Left cardiac atrium (tissue), 4 donors: ENCODE results near the gene ARPC1B. TPM values are rescaled to one million over a fixed set of nuclear protein-coding genes. Genes with fewer than 3 reads are reported as not detected.
"Not testable (repeated sequence)": the region's sequence is repeated elsewhere in the genome, so short reads cannot be mapped to it uniquely, and the experiment has no call there.

Source experiments
- ATAC-seq, 2 donors: fragments of 200-7000 bp; cut with Tn5 transposase; one replicate each; pipeline ENCODE4 v1.9.1; 2020; ENCODE audit warnings: mild to moderate bottlenecking in 2 of 2, moderate library complexity in 2 of 2
- DNase-seq: peaks from one replicate; pipeline ENCODE4 v3.0.0-alpha.2; 2020
- intact Hi-C, 2 donors: fragments of 100-400 bp; cut with DNase I; formaldehyde crosslinking; loops; one replicate each; pipeline versions ENCODE4 v1.14.1 to v1.15.1; 2022 to 2023
- total RNA-seq, 2 donors: library from RNA; stranded (reverse); fragmentation: NEBNext Ultra II Directional; extraction: Animal tissue kit (Norgen Biotek cat#: 25700); gene quantifications; one replicate each; pipeline ENCODE4 v1.2.1, GENCODE V29; 2021
- donor health status: DM: no; HTN: yes; CAD: no.
- donor health status: DM: no; HTN: yes; CAD: no; lungs with severe emphysema.
- donor health status: DM: yes; HTN: yes; CAD: no.
- donor health status: Dilated cardiomyopathy.

ARPC1B gene
- total RNA-seq, 2 donors from 2014 or later, result 71.7 to 88.0 TPM

DNA sequence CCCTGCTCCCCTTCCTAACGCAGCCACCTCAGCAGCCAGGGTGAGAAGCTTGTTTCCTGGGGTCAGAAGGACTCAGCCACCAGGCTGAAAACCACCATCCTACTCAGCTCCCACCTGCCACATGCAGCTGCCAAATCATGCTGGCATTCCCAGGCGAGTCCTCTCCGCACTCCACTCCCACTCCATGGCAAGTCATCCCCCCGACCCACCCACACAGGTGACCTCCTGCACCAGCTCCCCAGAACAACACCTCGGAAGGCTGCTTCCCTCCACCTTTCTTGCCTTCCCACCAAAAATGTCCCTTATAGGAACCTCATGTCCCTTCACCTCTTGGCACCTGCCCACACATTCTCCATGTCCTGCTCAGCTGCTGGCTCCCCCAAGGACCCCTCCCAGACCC, 29.2 kb downstream of the ARPC1B start:
- no peak for ATAC-seq
- intact Hi-C loops, result no loop called here
- DNase-seq, result no peak

GRCh38 chr7:99404235-99404976, 29.9 kb downstream of the ARPC1B start:
- ATAC-seq, result no peak
- intact Hi-C loops, result no loop called here
- DNase-seq, result peak; percentile 46

DNA sequence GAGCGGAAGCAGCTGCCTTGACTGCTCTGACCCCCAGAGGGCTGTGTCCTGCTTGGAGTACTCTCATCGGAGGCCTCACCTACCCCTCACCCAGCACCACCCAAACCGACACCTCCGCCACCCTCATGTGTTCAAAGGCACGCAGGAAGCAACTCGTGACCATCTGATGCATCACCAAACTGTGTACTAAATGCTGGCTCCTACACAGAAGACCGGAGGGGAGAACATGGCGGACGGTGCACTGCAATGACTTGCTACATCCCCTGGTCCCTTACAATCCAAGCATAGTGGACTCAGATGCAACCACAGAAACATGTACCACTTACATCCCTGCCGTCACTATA, 30.4 kb downstream of the ARPC1B start:
- intact Hi-C loops, result no loop called here
- DNase-seq, result no peak
- ATAC-seq, result no peak

DNA sequence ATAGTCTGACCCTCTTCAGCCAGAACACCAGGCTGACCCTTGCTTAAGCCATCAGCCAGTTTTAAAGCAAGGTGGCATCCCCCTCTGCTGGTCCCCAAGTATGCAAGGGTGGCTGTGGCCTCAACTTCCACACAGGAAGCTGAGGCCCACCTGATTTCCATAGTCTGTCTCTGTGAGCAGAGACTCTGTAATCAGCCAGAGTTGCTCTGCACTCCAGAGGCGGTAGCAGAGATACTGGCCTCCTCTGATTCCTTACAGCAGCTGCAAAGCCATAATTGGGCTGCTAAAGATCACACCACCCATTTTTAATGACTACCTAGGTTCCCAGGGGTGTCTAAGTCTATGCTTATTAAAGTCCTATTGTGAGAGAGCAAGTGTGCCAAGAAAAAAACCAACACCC, 32.0 kb downstream of the ARPC1B start:
- DNase-seq (no peak), ATAC-seq (no peak)
- intact Hi-C loops, result no loop called here

DNA sequence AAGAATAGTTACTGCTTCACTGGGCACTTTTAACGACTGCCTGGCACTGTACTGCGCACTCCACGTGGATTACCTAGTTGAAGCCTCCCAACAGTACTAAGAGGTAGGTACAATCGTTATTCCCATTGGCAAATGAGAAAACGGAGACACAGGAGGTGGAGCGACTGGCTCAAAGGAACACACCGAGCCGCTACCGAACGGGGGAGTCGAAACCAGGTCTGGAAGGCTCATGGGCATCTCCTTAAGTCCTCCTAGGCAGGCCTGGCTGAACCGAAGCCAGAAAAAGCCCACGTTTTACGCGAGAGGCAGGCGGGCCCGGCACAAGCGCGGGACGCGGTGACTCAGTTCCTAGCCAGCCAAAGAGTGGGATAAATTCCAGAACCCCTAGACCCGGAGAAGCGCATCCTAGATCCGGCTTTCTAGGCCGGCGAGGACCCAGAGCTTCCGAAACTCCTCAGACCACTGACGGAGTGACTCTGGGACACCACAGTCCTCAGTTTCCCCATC, 33.4 kb downstream of the ARPC1B start:
- intact Hi-C loops, result no loop called here

DNA sequence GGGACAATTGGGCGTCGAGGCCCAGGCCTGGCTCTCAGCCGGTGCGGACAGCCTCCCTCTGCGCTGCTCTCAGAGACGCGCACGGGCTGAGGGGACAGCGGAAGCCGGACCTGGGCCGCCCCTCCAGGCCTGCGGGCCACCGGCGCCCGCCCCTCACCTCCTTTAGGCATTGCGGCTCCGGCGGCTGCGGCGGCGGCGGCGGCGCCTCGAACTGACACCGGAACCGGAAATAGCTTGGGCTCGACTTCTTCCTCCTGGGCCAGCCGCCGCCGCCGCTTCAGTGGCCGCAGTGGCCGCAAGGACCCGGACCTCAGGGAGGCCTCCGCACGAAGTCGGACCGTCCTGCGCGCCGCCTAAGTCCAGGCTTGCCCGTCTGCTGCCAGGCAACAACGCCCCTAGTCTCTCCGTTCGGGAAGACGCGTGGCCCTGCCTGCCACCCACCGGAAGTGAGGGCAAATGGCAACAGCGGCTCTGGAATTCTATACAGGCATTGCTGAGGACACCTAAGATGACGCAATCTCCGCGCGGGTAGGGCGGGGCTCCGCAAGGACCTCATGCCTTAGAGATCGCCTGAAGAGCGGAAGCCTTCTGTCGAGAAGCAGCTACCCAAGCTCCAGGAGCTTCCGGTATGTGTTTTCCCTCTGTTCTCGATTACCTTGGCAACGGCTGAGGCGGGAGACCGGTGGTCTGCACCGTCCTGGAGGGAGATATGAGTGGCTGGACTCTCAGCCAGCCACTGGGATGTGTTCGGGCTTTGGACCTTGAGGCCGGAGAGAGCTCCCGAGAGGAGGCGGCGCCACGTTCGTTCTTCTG, 34.1 kb downstream of the ARPC1B start, which contains the start of the genes BUD31 and PDAP1:
Gene BUD31, plus strand, starts transcription at position 591 of the 813 bp plus-strand sequence. CDS start 2,124 bp downstream, outside the sequence.
Gene PDAP1, minus strand, starts transcription at position 219 of the 813 bp plus-strand sequence. Its CDS starts 49 bp downstream, at position 170.
- DNase-seq (peak; percentile 95), ATAC-seq (peak; percentile 94 to 95)
- intact Hi-C loops, result no loop called here

More for the DNA sequence above, 33.4 kb downstream of the ARPC1B start:
- ATAC-seq (peak; percentile 36 to 76), DNase-seq (peak; percentile 83)

DNA sequence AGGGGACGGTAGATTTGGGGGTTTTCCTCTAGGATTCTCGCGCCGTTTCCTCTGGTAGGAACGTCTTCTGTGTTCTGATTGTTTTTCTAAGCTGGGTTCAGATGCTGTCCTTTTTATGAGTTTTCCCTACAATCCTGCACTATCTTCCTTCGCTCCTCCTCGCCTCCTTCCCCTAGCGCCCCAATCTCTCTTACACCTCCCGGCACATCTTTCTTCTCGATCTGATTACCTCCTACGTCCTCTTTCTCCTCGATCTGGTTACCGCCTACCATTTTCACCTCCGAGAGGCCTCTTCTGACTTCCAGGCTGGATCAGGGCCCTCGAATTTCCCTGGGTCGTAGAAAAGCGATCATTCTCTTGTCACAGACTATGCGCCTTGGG, 34.7 kb downstream of the ARPC1B start:
- no peak for DNase-seq
- intact Hi-C loops, result no loop called here

DNA sequence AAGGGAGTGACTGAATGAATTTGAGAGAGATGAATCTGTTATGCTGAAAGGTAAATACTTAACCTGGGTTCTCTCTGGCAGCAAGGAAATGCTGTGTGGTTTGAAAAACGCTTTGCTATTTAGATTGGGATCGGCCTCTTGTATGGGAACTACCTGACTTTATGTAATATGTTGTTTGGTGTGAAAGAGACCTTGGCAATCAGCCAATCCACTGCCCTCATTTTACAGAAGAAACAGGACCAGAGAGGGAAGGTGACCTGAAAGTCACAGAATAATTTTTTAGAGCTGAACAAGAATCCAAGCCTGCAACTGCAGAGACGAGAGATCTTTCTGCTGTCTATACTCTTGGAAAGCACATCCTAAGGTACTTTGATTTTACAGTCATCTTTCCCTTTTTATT, 35.3 kb downstream of the ARPC1B start:
- no peak for ATAC-seq
- intact Hi-C loops, result no loop called here
- no peak for DNase-seq

More for the DNA sequence above, 34.7 kb downstream of the ARPC1B start:
- ATAC-seq, result no peak

DNA sequence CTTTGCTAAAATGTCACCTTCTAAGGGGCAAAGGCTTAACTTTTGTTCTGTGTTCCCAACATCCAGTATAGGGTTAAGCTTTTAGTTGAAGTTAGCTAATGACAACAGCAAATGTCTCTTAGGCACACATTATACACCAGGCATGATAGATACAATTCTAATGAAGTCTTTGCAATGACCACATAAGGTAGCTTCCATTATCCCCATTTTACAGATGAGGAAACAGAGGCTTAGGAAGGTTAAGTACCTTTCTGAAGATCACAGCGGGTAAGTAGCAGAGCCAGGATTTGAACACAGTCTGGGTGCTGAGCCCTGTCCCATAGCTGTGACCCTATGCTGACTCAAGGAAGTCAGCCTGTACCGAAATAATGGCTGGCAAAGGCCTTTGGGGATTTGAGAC, 36.1 kb downstream of the ARPC1B start:
- intact Hi-C loops, result no loop called here
- DNase-seq, result no peak
- no peak for ATAC-seq

GRCh38 chr7:99415513-99416127, 41.1 kb downstream of the ARPC1B start:
- ATAC-seq, result not testable (repeated sequence)
- peak; percentile 74 for DNase-seq

DNA sequence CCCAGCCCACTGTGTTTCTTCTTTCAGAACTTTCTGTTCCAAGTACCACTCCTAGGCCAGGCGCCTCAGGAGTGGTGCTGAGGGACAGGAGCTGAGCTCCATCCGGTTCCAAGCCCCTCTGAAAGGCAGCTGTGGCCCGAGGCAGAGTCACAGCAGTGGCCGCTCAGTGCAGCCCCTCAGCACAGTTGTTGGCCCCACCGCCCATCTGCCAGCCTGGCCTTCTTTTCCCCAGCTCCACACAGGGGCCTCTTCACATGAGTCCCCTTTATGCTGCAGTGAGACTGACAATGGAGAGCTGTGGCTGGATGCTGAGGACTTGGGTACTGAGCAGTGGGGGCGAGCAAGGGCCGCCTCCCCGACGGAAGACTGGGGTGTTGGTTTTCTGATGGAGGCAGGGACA, 43.7 kb downstream of the ARPC1B start:
- ATAC-seq (no peak), DNase-seq (peak; percentile 13)
- intact Hi-C loops, result no loop called here

More at GRCh38 chr7:99415513-99416127, 41.1 kb downstream of the ARPC1B start:
- intact Hi-C loops, result not testable (repeated sequence)

GRCh38 chr7:99419323-99420021, 44.9 kb downstream of the ARPC1B start:
- intact Hi-C loops, result no loop called here
- ATAC-seq (no peak), DNase-seq (peak; percentile 15)

GRCh38 chr7:99420213-99420612, 45.7 kb downstream of the ARPC1B start:
- ATAC-seq, result no peak
- intact Hi-C loops, result no loop called here
- DNase-seq, result peak; percentile 16

DNA sequence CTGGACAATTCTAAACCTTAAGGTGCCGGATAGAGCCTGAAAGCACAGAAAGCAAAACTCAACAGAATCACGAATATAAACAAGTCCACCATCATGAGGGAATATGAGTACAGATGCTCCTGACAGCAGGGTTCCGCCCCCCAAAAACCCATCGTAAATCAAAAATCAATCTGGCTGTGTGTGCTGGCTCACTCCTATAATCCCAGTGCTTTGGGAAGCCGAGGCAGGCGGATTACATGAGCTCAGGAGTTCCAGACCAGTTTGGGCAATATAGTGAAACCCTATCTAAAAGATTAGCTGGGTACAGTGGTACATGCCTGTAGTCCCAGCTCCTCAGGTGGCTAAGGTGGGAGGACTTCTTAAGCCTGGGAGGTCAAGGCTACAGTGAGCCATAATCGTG, 46.5 kb downstream of the ARPC1B start:
- DNase-seq (no peak), ATAC-seq (no peak)
- intact Hi-C loops, result no loop called here

DNA sequence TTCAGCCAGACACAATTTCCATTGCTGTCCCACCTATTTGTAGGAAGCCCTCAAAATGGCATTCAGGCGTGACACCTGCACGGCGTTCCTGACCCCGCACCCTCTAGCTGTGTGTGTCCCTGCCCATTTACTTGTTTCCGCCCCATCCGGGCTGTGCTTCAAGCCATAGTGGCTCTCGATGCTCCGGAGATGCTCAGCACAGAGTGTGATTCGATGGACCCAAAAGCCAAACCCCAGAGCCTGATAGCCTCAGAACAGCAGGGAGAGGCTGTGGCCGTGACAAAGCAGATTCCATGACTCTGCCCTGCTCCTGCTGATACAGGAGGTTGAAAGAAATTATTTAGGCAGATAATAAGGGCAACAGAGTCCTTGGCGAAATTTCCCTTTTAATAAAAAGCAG, 47.7 kb downstream of the ARPC1B start:
- DNase-seq (no peak), ATAC-seq (no peak)
- intact Hi-C loops, result no loop called here

DNA sequence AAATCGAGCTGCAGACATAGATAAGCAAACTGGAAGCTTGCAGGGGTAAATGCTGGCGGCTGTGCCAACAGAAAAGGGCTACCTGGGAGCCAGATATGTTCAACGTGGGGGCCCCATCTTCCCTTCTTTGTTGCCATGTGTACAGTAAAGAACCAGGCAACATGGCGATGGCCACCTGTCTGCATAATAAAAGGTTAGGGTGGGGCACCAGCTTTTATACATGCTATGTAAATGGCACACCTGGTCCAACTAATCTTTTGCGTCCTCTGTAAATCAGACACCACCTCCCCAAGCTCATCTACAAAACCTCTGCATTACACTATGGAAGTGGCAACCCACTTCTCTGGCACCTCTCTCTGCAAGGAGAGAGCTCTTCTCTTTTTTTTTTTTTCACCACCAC, 48.1 kb downstream of the ARPC1B start:
- ATAC-seq (no peak), DNase-seq (no peak)
- intact Hi-C loops, result no loop called here

DNA sequence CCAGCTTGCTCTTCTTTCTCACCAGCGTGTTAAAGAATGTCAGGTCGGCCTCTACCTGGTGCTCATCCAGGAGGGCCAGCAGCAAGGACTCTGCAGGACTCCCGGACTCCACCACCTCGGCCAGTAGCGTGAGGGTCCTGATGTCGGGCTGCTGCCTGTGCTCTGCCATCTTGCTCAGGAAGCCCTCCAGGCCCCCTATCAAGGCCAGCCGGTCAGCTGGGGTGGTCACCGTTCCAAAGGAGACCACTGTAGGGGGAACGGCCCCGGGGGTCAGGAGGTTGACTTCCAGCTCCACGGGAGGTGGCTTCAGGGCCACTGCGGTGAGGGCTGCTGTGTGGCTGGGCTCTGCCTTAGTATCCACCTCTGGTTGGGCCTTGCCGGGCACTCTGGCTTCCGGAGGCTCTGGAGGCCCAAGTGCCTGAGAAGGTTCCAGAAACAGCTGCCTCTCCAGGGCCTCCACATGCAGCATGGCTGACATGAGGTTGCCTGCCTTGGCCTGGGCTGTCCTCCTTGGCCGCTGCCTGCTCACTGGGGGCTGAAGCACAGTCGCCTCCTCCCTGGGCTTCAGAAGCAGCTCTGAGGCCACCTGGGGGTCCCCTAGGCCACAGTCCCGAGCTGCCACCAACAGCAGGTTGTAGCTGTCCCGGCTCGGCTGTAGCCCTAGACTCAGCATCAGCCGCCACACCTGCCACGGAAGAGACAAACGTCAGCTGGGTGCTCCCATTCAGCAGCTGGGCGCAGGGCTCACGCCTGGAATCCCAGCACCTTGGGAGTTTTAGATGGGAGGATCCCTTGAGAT, 50.6 kb downstream of the ARPC1B start:
- intact Hi-C loops, result no loop called here
- peak; percentile 16 for DNase-seq
- peak in 1 of 2 donors; percentile 12 for ATAC-seq

DNA sequence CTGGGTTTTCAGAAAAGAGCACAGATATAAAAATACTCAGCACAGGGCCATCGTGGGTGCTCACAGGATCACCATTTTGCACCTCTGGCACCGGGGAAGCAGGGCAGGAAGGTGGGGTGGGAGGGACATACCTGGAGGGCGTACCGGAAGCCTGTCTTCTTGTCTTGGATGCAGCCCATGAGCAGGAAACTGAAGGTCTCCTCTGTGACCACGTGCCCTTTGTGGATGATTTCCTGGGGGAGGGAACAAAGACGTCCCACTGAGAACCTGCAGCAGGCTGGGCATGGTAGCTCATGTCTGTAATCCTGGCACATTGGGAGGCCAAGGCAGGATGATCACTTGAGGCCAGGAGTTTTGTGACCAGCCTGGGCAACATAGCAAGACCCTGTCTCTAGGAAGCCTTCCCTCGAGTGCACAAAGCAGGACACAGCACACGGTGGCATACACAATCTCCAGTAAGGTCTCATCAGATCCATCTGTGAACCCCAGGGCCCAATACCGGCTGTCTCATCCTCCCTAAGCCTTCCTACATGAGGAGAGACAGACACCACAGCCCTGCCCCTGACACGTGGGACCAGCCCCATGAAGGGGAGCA, 54.5 kb downstream of the ARPC1B start:
- no peak for ATAC-seq
- no peak for DNase-seq
- intact Hi-C loops, result no loop called here
